K562 (cell line): Measurements from ENCODE around the gene MUC16.

ENCODE experiments used
- SREBF2 ChIP-seq: sonication (generic); formaldehyde crosslinking; IDR thresholded peaks from 2 replicates; pipeline ENCODE4 v1.4.0; 2020; ENCODE audit warnings: mild to moderate bottlenecking, missing genetic modification reagents
- ZBTB33 ChIP-seq: sonication (generic); formaldehyde crosslinking; IDR thresholded peaks from 2 replicates; pipeline ENCODE4 v1.8.1; 2023; ENCODE audit warnings: mild to moderate bottlenecking, missing genetic modification reagents
- ZNF707 ChIP-seq: fragments of 250-450 bp; sonication (Bioruptor Pico); conservative IDR thresholded peaks from 2 replicates; pipeline ENCODE4 v1.8.0; 2022; ENCODE audit warnings: inconsistent platforms, mild to moderate bottlenecking, moderate library complexity
- TF ChIP-seq, protein P1 (sequence below): sonication (generic); formaldehyde crosslinking; IDR thresholded peaks from 2 replicates; pipeline ENCODE4 v1.9.0; 2022; ENCODE audit warnings: mild to moderate bottlenecking, missing genetic modification reagents

GRCh38 chr19:9044449-9044848 lies 34.2 kb upstream of the MUC16 start:
- TF ChIP-seq, protein P1, sequence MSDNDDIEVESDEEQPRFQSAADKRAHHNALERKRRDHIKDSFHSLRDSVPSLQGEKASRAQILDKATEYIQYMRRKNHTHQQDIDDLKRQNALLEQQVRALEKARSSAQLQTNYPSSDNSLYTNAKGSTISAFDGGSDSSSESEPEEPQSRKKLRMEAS = no peak
- TF ChIP-seq ZBTB33 (CRISPR knock-in tag) (no peak), SREBF2 (CRISPR knock-in tag) (no peak), ZNF707 (CRISPR knock-in tag) (no peak)
